Ishikawa (cell line): Measurements from ENCODE around the gene RGS7.

Experiments used
- CEBPB ChIP-seq: IDR thresholded peaks from 2 replicates; pipeline ENCODE4 v1.6.1; 2012
- EP300 ChIP-seq: IDR thresholded peaks from 2 replicates; pipeline ENCODE4 v1.6.1; 2012; ENCODE audit warnings: borderline replicate concordance
- FOXM1 ChIP-seq: IDR thresholded peaks from 2 replicates; pipeline ENCODE4 v1.6.1; 2012; ENCODE audit warnings: low read depth, borderline replicate concordance
- NFIC ChIP-seq: IDR thresholded peaks from 2 replicates; pipeline ENCODE4 v1.6.1; 2012
- TAF1 ChIP-seq: IDR thresholded peaks from 2 replicates; pipeline ENCODE4 v1.6.1; 2012; ENCODE audit warnings: low read depth, mild to moderate bottlenecking
- TEAD4 ChIP-seq: IDR thresholded peaks from 2 replicates; pipeline ENCODE4 v1.6.1; 2012
- YY1 ChIP-seq: IDR thresholded peaks from 2 replicates; pipeline ENCODE4 v1.6.1; 2012; ENCODE audit warnings: low read depth
- TF ChIP-seq, protein P1 (sequence below): IDR thresholded peaks from 2 replicates; pipeline ENCODE4 v1.6.1; 2012; ENCODE audit warnings: low read depth, mild to moderate bottlenecking
- TF ChIP-seq, protein P2 (sequence below): IDR thresholded peaks from 2 replicates; pipeline ENCODE4 v1.6.1; 2012
- TF ChIP-seq, protein P3 (sequence below): IDR thresholded peaks from 2 replicates; pipeline ENCODE4 v1.6.1; 2012

DNA sequence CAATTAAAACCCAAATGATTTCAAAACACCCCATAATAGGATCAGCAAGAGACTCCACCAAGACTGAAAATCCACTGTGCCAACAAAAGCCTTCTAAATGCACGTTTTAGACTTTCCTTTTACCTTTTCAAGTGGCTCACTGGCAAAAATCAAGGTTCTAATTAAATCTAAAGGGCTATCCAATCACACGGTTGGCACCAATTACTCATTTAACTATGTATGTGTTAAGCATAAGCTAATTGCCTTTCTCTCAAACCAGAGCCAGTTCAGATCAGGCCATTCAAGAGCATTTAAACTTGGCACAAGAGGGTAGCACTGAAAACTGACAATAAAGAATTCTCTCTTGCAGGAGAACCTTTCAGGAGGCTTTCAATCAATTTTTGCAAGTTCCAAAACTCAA lies 139.5 kb downstream of the RGS7 start:
- TF ChIP-seq YY1, result no peak
- TF ChIP-seq, protein P1, sequence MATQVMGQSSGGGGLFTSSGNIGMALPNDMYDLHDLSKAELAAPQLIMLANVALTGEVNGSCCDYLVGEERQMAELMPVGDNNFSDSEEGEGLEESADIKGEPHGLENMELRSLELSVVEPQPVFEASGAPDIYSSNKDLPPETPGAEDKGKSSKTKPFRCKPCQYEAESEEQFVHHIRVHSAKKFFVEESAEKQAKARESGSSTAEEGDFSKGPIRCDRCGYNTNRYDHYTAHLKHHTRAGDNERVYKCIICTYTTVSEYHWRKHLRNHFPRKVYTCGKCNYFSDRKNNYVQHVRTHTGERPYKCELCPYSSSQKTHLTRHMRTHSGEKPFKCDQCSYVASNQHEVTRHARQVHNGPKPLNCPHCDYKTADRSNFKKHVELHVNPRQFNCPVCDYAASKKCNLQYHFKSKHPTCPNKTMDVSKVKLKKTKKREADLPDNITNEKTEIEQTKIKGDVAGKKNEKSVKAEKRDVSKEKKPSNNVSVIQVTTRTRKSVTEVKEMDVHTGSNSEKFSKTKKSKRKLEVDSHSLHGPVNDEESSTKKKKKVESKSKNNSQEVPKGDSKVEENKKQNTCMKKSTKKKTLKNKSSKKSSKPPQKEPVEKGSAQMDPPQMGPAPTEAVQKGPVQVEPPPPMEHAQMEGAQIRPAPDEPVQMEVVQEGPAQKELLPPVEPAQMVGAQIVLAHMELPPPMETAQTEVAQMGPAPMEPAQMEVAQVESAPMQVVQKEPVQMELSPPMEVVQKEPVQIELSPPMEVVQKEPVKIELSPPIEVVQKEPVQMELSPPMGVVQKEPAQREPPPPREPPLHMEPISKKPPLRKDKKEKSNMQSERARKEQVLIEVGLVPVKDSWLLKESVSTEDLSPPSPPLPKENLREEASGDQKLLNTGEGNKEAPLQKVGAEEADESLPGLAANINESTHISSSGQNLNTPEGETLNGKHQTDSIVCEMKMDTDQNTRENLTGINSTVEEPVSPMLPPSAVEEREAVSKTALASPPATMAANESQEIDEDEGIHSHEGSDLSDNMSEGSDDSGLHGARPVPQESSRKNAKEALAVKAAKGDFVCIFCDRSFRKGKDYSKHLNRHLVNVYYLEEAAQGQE, result no peak
- no peak for TF ChIP-seq EP300
- TF ChIP-seq, protein P2, sequence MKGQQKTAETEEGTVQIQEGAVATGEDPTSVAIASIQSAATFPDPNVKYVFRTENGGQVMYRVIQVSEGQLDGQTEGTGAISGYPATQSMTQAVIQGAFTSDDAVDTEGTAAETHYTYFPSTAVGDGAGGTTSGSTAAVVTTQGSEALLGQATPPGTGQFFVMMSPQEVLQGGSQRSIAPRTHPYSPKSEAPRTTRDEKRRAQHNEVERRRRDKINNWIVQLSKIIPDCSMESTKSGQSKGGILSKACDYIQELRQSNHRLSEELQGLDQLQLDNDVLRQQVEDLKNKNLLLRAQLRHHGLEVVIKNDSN, result no peak
- TF ChIP-seq, protein P3, sequence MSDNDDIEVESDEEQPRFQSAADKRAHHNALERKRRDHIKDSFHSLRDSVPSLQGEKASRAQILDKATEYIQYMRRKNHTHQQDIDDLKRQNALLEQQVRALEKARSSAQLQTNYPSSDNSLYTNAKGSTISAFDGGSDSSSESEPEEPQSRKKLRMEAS, result no peak
- TF ChIP-seq TAF1, result no peak
- no peak for TF ChIP-seq CEBPB
- no peak for TF ChIP-seq FOXM1
- TF ChIP-seq TEAD4, result no peak
- TF ChIP-seq NFIC, result no peak
